Measurements from ENCODE around the gene CDYL.

CDYL gene

GRCh38 chr6:4740032-4740431 is 36.2 kb upstream of the CDYL start:
- H3K9me3 ChIP-seq (ENCODE audit: insufficient read depth, low read length) = no peaks in the 10 kb centered on the region
- H3K27me3 ChIP-seq (ENCODE audit: low read length) = no peaks in the 10 kb centered on the region
- no peaks in the 10 kb centered on the region for H3F3A ChIP-seq (ENCODE audit: insufficient read depth)
- H4K20me1 ChIP-seq (ENCODE audit: low read depth, low read length) = no peaks in the 10 kb centered on the region
- no peak overlapping the region for H3K4me3 ChIP-seq (ENCODE audit: insufficient read depth, low read length, poor library complexity, severe bottlenecking)
- TF ChIP-seq CTCF (IDR thresholded peaks at IDR 0.05; ENCODE audit: insufficient read depth, low read length, poor library complexity, severe bottlenecking) (no peak), EZH2phosphoT487 (conservative IDR thresholded peaks at IDR 0.05; ENCODE audit: low read length) (no peak)
- no peak overlapping the region for H3K9ac ChIP-seq (ENCODE audit: low read length)
- H3K4me2 ChIP-seq (ENCODE audit: low read depth, low read length, poor library complexity, severe bottlenecking) = no peak overlapping the region
- H2AFZ ChIP-seq (ENCODE audit: low read depth, low read length, severe bottlenecking) = no peak overlapping the region
- H3K9me2 ChIP-seq (replicated peaks; ENCODE audit: insufficient read depth, low read length) = no peaks in the 10 kb centered on the region
- no peaks in the 10 kb centered on the region for H3K36me3 ChIP-seq (ENCODE audit: low read length)
- H3K27ac ChIP-seq (ENCODE audit: low read depth, low read length) = no peak overlapping the region
- H3K79me2 ChIP-seq (ENCODE audit: insufficient read depth, low read length) = no peaks in the 10 kb centered on the region

- H3K36me3 ChIP-seq (ENCODE audit: low read length) = no peaks in the 10 kb centered on the region
- H3K4me2 ChIP-seq (ENCODE audit: low read depth, low read length, poor library complexity, severe bottlenecking) = no peak overlapping the region
- no peak overlapping the region for H3K4me3 ChIP-seq (ENCODE audit: insufficient read depth, low read length, poor library complexity, severe bottlenecking)
- no peak overlapping the region for H3K9ac ChIP-seq (ENCODE audit: low read length)
- H3F3A ChIP-seq (ENCODE audit: insufficient read depth) = no peaks in the 10 kb centered on the region
- no peaks in the 10 kb centered on the region for H3K27me3 ChIP-seq (ENCODE audit: low read length)
- no peaks in the 10 kb centered on the region for H4K20me1 ChIP-seq (ENCODE audit: low read depth, low read length)
- H3K9me2 ChIP-seq (replicated peaks; ENCODE audit: insufficient read depth, low read length) = no peaks in the 10 kb centered on the region
- H3K27ac ChIP-seq (ENCODE audit: low read depth, low read length) = no peak overlapping the region
- TF ChIP-seq EZH2phosphoT487 (conservative IDR thresholded peaks at IDR 0.05; ENCODE audit: low read length) (no peak), CTCF (IDR thresholded peaks at IDR 0.05; ENCODE audit: insufficient read depth, low read length, poor library complexity, severe bottlenecking) (no peak)
- H3K79me2 ChIP-seq (ENCODE audit: insufficient read depth, low read length) = no peaks in the 10 kb centered on the region
- no peaks in the 10 kb centered on the region for H3K9me3 ChIP-seq (ENCODE audit: insufficient read depth, low read length)
- no peak overlapping the region for H2AFZ ChIP-seq (ENCODE audit: low read depth, low read length, severe bottlenecking)
These were observed 33.1 kb upstream of the CDYL start for GRCh38 chr6:4743062-4743461.

- H3K9ac ChIP-seq (ENCODE audit: low read length) = no peak overlapping the region
- TF ChIP-seq EZH2phosphoT487 (conservative IDR thresholded peaks at IDR 0.05; ENCODE audit: low read length) (no peak), CTCF (IDR thresholded peaks at IDR 0.05; ENCODE audit: insufficient read depth, low read length, poor library complexity, severe bottlenecking) (no peak)
- no peaks in the 10 kb centered on the region for H3K36me3 ChIP-seq (ENCODE audit: low read length)
- H3F3A ChIP-seq (ENCODE audit: insufficient read depth) = no peaks in the 10 kb centered on the region
- no peak overlapping the region for H3K4me2 ChIP-seq (ENCODE audit: low read depth, low read length, poor library complexity, severe bottlenecking)
- no peaks in the 10 kb centered on the region for H3K27me3 ChIP-seq (ENCODE audit: low read length)
- H2AFZ ChIP-seq (ENCODE audit: low read depth, low read length, severe bottlenecking) = no peak overlapping the region
- no peaks in the 10 kb centered on the region for H4K20me1 ChIP-seq (ENCODE audit: low read depth, low read length)
- no peak overlapping the region for H3K27ac ChIP-seq (ENCODE audit: low read depth, low read length)
- no peak overlapping the region for H3K4me3 ChIP-seq (ENCODE audit: insufficient read depth, low read length, poor library complexity, severe bottlenecking)
- H3K79me2 ChIP-seq (ENCODE audit: insufficient read depth, low read length) = no peaks in the 10 kb centered on the region
- H3K9me3 ChIP-seq (ENCODE audit: insufficient read depth, low read length) = no peaks in the 10 kb centered on the region
- H3K9me2 ChIP-seq (replicated peaks; ENCODE audit: insufficient read depth, low read length) = no peaks in the 10 kb centered on the region
These were observed 32.3 kb upstream of the CDYL start for GRCh38 chr6:4743926-4744325.

- H3K9me2 ChIP-seq (replicated peaks; ENCODE audit: insufficient read depth, low read length) = no peaks in the 10 kb centered on the region
- H3K4me3 ChIP-seq (ENCODE audit: insufficient read depth, low read length, poor library complexity, severe bottlenecking) = no peak overlapping the region
- no peaks in the 10 kb centered on the region for H3K27me3 ChIP-seq (ENCODE audit: low read length)
- no peak overlapping the region for H2AFZ ChIP-seq (ENCODE audit: low read depth, low read length, severe bottlenecking)
- no peaks in the 10 kb centered on the region for H4K20me1 ChIP-seq (ENCODE audit: low read depth, low read length)
- H3K36me3 ChIP-seq (ENCODE audit: low read length) = no peaks in the 10 kb centered on the region
- no peaks in the 10 kb centered on the region for H3F3A ChIP-seq (ENCODE audit: insufficient read depth)
- H3K9ac ChIP-seq (ENCODE audit: low read length) = no peak overlapping the region
- no peak for TF ChIP-seq CTCF (IDR thresholded peaks at IDR 0.05; ENCODE audit: insufficient read depth, low read length, poor library complexity, severe bottlenecking)
- TF ChIP-seq EZH2phosphoT487 (conservative IDR thresholded peaks at IDR 0.05; ENCODE audit: low read length) = no peak
- no peak overlapping the region for H3K27ac ChIP-seq (ENCODE audit: low read depth, low read length)
- no peak overlapping the region for H3K4me2 ChIP-seq (ENCODE audit: low read depth, low read length, poor library complexity, severe bottlenecking)
- no peaks in the 10 kb centered on the region for H3K79me2 ChIP-seq (ENCODE audit: insufficient read depth, low read length)
- no peaks in the 10 kb centered on the region for H3K9me3 ChIP-seq (ENCODE audit: insufficient read depth, low read length)
These were observed 28.6 kb upstream of the CDYL start for GRCh38 chr6:4747588-4747987.

All from SU-DHL-6 (cell line).